ENCODE measurements around the gene GDPD5. TPM values are rescaled to one million over a fixed set of nuclear protein-coding genes. Genes with fewer than 3 reads are reported as not detected.

The GDPD5 gene
- total and polyA plus RNA-seq, 9 of the 15 experiments (the other 6 are each of a cell fraction or from before 2014, with no cell fraction given) = 0.32 to 27.3 (median 8.0) TPM

GRCh38 chr11:75534259-75535069, 8.7 kb upstream of the GDPD5 start (continued):
- TF ChIP-seq POLR2G (IDR thresholded peaks at IDR 0.05; ENCODE audit: low read depth, low read length) = 0 out of 2 replicates have a peak, but pooled peaks have one; percentile 27
- no peak for TF ChIP-seq ZBTB33 (CRISPR knock-in tag; IDR thresholded peaks at IDR 0.05)
- TF ChIP-seq C11orf30 (IDR thresholded peaks at IDR 0.05; ENCODE audit: low read depth) = peak; percentile 95
- 0 out of 2 replicates have a peak, but pooled peaks have one; percentile 25 for TF ChIP-seq ZNF407 (IDR thresholded peaks at IDR 0.05; ENCODE audit: low read depth)
- TF ChIP-seq NCOA2 (IDR thresholded peaks at IDR 0.05; ENCODE audit: partially characterized antibody in 2 of 2) = no peak
- no peak for TF ChIP-seq ZFP36 (IDR thresholded peaks at IDR 0.05; ENCODE audit: low read depth, low read length, partially characterized antibody)
- TF ChIP-seq ETS2 (tag; IDR thresholded peaks at IDR 0.05; ENCODE audit: borderline replicate concordance, poor library complexity, severe bottlenecking) = no peak
- no peak for TF ChIP-seq SIRT6 (IDR thresholded peaks at IDR 0.05; ENCODE audit: low read depth, low read length)
- no peak for TF ChIP-seq NFE2 (IDR thresholded peaks at IDR 0.05; ENCODE audit: low read depth)
- TF ChIP-seq HMGXB4 (CRISPR knock-in tag; IDR thresholded peaks at IDR 0.05) = no peak
- TF ChIP-seq SMARCA5 (IDR thresholded peaks at IDR 0.05) = peak; percentile 84
- no peak for TF ChIP-seq CEBPB (tag; IDR thresholded peaks at IDR 0.05)
- TF ChIP-seq ARNT (IDR thresholded peaks at IDR 0.05) = peak; percentile 16 to 72; a peak in 3 of 4 replicates
- TF ChIP-seq NFATC3 (IDR thresholded peaks at IDR 0.05) = no peak
- TF ChIP-seq CSDE1 (IDR thresholded peaks at IDR 0.05) = no peak
- TF ChIP-seq SMAD3 (CRISPR knock-in tag; conservative IDR thresholded peaks at IDR 0.05) = 0 out of 2 replicates have a peak, but pooled peaks have one; percentile 7
